ENCODE data around the gene POU2AF3. TPM values are rescaled to one million over a fixed set of nuclear protein-coding genes. Genes with fewer than 3 reads are reported as not detected.

Gene POU2AF3
- total and polyA plus RNA-seq, 10 of the 15 experiments (the other 5 are each of a cell fraction or from before 2014, with no cell fraction given): 0.17 TPM; not detected in 8

DNA sequence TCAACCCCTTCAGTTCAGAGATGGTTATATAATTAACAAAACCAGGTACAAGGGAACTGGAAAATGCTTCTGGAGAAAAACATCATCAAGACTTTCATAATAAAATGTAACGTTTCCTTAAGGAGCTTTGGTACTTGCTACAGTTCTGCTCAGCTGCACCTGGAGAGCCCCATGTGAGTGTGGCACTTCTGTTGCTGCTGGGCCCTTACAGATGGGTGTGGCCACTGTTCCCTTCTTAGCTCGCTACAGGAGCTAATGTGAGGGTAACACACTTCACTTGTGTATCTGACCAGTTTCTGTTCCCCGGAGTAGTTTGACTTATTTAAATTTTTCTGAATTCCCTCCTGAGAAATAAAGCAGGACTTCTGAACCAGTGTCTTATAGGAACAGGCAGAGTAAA lies 4.0 kb downstream of the POU2AF3 start:
- ATAC-seq (no peak), FAIRE-seq (no peak)

More for the DNA sequence above, 4.0 kb downstream of the POU2AF3 start:
- Histone ChIP-seq H3K4me2 (ENCODE audit: control insufficient read depth, insufficient read depth) (no peak overlapping the region), H3K9ac (ENCODE audit: control insufficient read depth, insufficient read depth, low read length) (no peak overlapping the region), H3K27ac (ENCODE audit: control insufficient read depth, insufficient read depth) (no peak overlapping the region), H3K36me3 (ENCODE audit: control insufficient read depth in 2 of 2, insufficient read depth in 2 of 2, low read length in 1 of 2) (no peaks in the 10 kb centered on the region), H3K4me3 (no peak overlapping the region), H4K20me1 (ENCODE audit: control insufficient read depth, insufficient read depth) (no peaks in the 10 kb centered on the region), H3K9me3 (replicated peaks; ENCODE audit: control insufficient read depth, insufficient read depth, low read length) (no peaks in the 10 kb centered on the region), H2AFZ (ENCODE audit: control insufficient read depth, low read depth, low read length) (no peak overlapping the region), H3K4me1 (ENCODE audit: control insufficient read depth, insufficient read depth, low read length) (no peaks in the 10 kb centered on the region), H3K79me2 (ENCODE audit: control insufficient read depth, insufficient read depth, low read length) (no peaks in the 10 kb centered on the region), H3K27me3 (replicated peaks in 1 of 2; ENCODE audit: control insufficient read depth in 2 of 2, insufficient read depth in 2 of 2, low read length in 1 of 2) (peaks cover 0 to 7% of the 10 kb centered on the region in 2 experiments; a peak in 3 of 4 replicates)
- ChIA-PET RAD21 (ENCODE audit: unreplicated experiment) (interaction anchor here (0.9 to 2.3 kb wide), 2 partner anchors 20 to 120 kb away, joined by 6 to 16 read pairs; no protein-coding TSS in a partner anchor), CTCF (interaction anchor here (1.1 to 4.3 kb wide), 4 partner anchors 121 to 144 kb away, joined by 3 to 26 read pairs (median 4); no protein-coding TSS in a partner anchor), POLR2A (interaction anchor here (0.6 kb wide), 1 partner anchor 623 kb away, joined by 3 read pairs; no protein-coding TSS in a partner anchor), SMC1A (ENCODE audit: uncharacterized antibody, unreplicated experiment) (interaction anchor here (0.8 to 2.8 kb wide), 3 partner anchors 116 to 127 kb away, joined by 3 to 10 read pairs (median 3); no protein-coding TSS in a partner anchor)
- in situ Hi-C loops (cut with MboI): no loop called here
- DNase-seq (ENCODE audit: low read depth, low spot score): no peak
- no TSS peak for BruUV-seq (replicated peaks)
- intact Hi-C loops (cut with micrococcal nuclease; ENCODE audit: unreplicated experiment): no loop called here
- WGBS (ENCODE audit: insufficient coverage, insufficient replicate concordance, low lambda C conversion rate, missing lambda C conversion rate): 33% methylated on average over 3 of the region's 3 CpGs
- TF ChIP-seq MEF2B (IDR thresholded peaks at IDR 0.05; ENCODE audit: partially characterized antibody, poor library complexity, severe bottlenecking): no peak
- no peak for TF ChIP-seq TCF3 (IDR thresholded peaks at IDR 0.05; ENCODE audit: borderline replicate concordance, insufficient read depth, low read depth, low read length)
- TF ChIP-seq, protein P1, sequence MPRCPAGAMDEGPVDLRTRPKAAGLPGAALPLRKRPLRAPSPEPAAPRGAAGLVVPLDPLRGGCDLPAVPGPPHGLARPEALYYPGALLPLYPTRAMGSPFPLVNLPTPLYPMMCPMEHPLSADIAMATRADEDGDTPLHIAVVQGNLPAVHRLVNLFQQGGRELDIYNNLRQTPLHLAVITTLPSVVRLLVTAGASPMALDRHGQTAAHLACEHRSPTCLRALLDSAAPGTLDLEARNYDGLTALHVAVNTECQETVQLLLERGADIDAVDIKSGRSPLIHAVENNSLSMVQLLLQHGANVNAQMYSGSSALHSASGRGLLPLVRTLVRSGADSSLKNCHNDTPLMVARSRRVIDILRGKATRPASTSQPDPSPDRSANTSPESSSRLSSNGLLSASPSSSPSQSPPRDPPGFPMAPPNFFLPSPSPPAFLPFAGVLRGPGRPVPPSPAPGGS (IDR thresholded peaks at IDR 0.05; ENCODE audit: borderline replicate concordance, insufficient read depth, low read depth, low read length, poor library complexity, severe bottlenecking): no peak
- no peak for TF ChIP-seq ZNF622 (IDR thresholded peaks at IDR 0.05)
- TF ChIP-seq, protein P2, sequence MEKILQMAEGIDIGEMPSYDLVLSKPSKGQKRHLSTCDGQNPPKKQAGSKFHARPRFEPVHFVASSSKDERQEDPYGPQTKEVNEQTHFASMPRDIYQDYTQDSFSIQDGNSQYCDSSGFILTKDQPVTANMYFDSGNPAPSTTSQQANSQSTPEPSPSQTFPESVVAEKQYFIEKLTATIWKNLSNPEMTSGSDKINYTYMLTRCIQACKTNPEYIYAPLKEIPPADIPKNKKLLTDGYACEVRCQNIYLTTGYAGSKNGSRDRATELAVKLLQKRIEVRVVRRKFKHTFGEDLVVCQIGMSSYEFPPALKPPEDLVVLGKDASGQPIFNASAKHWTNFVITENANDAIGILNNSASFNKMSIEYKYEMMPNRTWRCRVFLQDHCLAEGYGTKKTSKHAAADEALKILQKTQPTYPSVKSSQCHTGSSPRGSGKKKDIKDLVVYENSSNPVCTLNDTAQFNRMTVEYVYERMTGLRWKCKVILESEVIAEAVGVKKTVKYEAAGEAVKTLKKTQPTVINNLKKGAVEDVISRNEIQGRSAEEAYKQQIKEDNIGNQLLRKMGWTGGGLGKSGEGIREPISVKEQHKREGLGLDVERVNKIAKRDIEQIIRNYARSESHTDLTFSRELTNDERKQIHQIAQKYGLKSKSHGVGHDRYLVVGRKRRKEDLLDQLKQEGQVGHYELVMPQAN (conservative IDR thresholded peaks at IDR 0.05): no peak
- TF ChIP-seq NR2C2 (IDR thresholded peaks at IDR 0.05; ENCODE audit: borderline replicate concordance, control insufficient read depth, insufficient read length, low read depth): no peak
- no peak for TF ChIP-seq YY1 (IDR thresholded peaks at IDR 0.05; ENCODE audit: low read depth, low read length)
- TF ChIP-seq HCFC1 (IDR thresholded peaks at IDR 0.05; ENCODE audit: low read length): no peak
- TF ChIP-seq DPF2 (IDR thresholded peaks at IDR 0.05): no peak
- TF ChIP-seq POLR2AphosphoS5 (IDR thresholded peaks at IDR 0.05; ENCODE audit: low read length): no peak
- no peak for TF ChIP-seq ZNF217 (IDR thresholded peaks at IDR 0.05)
- TF ChIP-seq ETV6 (conservative IDR thresholded peaks at IDR 0.05 in 1 of 2, IDR thresholded peaks at IDR 0.05 in 1 of 2; ENCODE audit: borderline replicate concordance in 1 of 2, low read depth in 1 of 2): no peak
- no peak for TF ChIP-seq STAT3 (IDR thresholded peaks at IDR 0.05; ENCODE audit: low read depth, low read length)
- no peak for TF ChIP-seq HDAC2 (IDR thresholded peaks at IDR 0.05)
- TF ChIP-seq ZNF274 (IDR thresholded peaks at IDR 0.05; ENCODE audit: insufficient read depth, insufficient read length): no peak
